Breast epithelium (tissue), 3 donors: Measurements from ENCODE around the gene TUT1.

Source experiments
- POLR2AphosphoS5 ChIP-seq, 3 donors: sonication (generic); formaldehyde crosslinking; IDR thresholded peaks; one replicate each; pipeline ENCODE4 v1.6.1; 2017; ENCODE audit warnings: antibody characterized with exemption in 3 of 3
- TF ChIP-seq, protein P1 (sequence below), 3 donors: fragments of 450-650 bp; IDR thresholded peaks; one replicate each; pipeline ENCODE4 v1.5.1; 2016 to 2017; ENCODE audit warnings: antibody characterized with exemption in 3 of 3, mild to moderate bottlenecking in 3 of 3, moderate library complexity in 3 of 3

DNA sequence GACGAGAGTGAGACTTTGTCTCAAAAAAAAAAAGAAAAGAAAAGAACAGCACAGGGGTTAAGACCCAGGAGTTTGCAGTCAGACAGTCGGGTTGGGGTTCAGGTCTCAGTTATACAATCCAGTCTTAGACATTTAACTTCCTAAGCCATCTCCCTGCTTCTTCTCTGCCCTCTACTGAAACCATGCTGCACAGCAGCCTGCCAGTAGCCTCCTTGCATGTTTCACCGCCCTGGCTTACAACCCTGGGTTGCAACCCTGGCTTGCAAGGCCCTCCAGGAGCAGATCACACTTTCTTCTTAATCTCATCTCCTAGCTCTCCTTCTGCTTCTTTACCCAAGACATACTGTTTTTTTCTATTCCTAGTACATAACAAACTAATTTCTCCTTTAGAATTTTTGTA lies 36.4 kb upstream of the TUT1 start:
- TF ChIP-seq, protein P1, sequence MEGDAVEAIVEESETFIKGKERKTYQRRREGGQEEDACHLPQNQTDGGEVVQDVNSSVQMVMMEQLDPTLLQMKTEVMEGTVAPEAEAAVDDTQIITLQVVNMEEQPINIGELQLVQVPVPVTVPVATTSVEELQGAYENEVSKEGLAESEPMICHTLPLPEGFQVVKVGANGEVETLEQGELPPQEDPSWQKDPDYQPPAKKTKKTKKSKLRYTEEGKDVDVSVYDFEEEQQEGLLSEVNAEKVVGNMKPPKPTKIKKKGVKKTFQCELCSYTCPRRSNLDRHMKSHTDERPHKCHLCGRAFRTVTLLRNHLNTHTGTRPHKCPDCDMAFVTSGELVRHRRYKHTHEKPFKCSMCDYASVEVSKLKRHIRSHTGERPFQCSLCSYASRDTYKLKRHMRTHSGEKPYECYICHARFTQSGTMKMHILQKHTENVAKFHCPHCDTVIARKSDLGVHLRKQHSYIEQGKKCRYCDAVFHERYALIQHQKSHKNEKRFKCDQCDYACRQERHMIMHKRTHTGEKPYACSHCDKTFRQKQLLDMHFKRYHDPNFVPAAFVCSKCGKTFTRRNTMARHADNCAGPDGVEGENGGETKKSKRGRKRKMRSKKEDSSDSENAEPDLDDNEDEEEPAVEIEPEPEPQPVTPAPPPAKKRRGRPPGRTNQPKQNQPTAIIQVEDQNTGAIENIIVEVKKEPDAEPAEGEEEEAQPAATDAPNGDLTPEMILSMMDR (IDR thresholded peaks at IDR 0.05), result no peak
- TF ChIP-seq POLR2AphosphoS5 (IDR thresholded peaks at IDR 0.05), result no peak
